Calu3 (cell line): Measurements from ENCODE around the gene CLEC4M. TPM values are rescaled to one million over a fixed set of nuclear protein-coding genes. Genes with fewer than 3 reads are reported as not detected.
"Not testable (repeated sequence)": the region's sequence is repeated elsewhere in the genome, so short reads cannot be mapped to it uniquely, and the experiment has no call there.

Experiments
- BruUV-seq: library from RNA; stranded (reverse); fragments of 400-500 nt; replicated peaks from 2 replicates; lab custom pipeline; 2021; lab: Mats Ljungman, UMichigan
- CTCF ChIA-PET: fragments of 300-600 bp; sonication (Branson Sonifier 250); formaldehyde crosslinking; loops from one replicate; lab custom pipeline; 2022; ENCODE audit warnings: antibody characterized with exemption; lab: Charles Lee
- DNase-seq: peaks from one replicate; pipeline ENCODE4 v3.0.0; 2022
- H3K27ac Mint-ChIP-seq: one replicate; pipeline ENCODE4 v1.8.0; 2022; ENCODE audit warnings: mixed read lengths; ENCODE audit not compliant: unreplicated experiment
- H3K27me3 Mint-ChIP-seq: one replicate; pipeline ENCODE4 v1.8.0; 2022; ENCODE audit warnings: mixed read lengths; ENCODE audit not compliant: unreplicated experiment
- H3K36me3 Mint-ChIP-seq: one replicate; pipeline ENCODE4 v1.8.0; 2022; ENCODE audit warnings: mild to moderate bottlenecking, moderate library complexity, mixed read lengths; ENCODE audit not compliant: insufficient read depth, unreplicated experiment
- H3K4me1 Mint-ChIP-seq: one replicate; pipeline ENCODE4 v1.8.0; 2022; ENCODE audit warnings: mild to moderate bottlenecking, low read depth, mixed read lengths; ENCODE audit not compliant: unreplicated experiment
- H3K4me3 Mint-ChIP-seq: one replicate; pipeline ENCODE4 v1.8.0; 2022; ENCODE audit warnings: mild to moderate bottlenecking, low read depth, moderate library complexity, mixed read lengths; ENCODE audit not compliant: unreplicated experiment
- H3K9me3 Mint-ChIP-seq: one replicate; pipeline ENCODE4 v1.8.0; 2022; ENCODE audit warnings: low read depth, mixed read lengths; ENCODE audit not compliant: unreplicated experiment
- intact Hi-C: fragments of 100-400 bp; cut with micrococcal nuclease; formaldehyde crosslinking; loops from one replicate; pipeline ENCODE4 v1.10.0; 2022; ENCODE audit not compliant: unreplicated experiment
- total RNA-seq: library from RNA; stranded (reverse); gene quantifications from 2 replicates; pipeline ENCODE4 v1.2.3, GENCODE V29; 2022
- TF ChIP-seq, protein P1 (sequence below): fragments of 200-600 bp; IDR thresholded peaks from one replicate; pipeline ENCODE4 v1.8.0; 2022; ENCODE audit warnings: antibody characterized with exemption; ENCODE audit not compliant: unreplicated experiment

CLEC4M gene
- total RNA-seq, 1 experiment from 2014 or later: not detected

DNA sequence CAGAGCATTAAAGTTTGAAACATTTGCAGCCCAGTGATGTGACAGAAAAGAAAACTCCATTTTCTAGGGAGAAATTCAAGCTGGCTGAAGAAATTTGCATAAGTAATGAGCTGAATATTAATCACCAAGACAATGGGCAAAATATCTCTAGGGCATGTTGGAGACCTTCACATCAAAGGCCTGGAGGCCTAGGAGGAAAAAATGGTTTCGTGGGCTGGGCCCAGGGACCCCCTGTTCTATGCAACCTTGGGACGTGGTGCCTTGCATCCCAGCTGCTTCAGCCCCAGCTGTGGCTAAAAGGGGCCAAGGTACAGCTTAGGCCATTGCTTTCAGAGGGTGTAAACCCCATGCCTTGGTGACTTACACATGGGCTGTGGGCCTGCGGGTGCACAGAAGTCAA, 5.7 kb upstream of the CLEC4M start:
- TF ChIP-seq, protein P1, sequence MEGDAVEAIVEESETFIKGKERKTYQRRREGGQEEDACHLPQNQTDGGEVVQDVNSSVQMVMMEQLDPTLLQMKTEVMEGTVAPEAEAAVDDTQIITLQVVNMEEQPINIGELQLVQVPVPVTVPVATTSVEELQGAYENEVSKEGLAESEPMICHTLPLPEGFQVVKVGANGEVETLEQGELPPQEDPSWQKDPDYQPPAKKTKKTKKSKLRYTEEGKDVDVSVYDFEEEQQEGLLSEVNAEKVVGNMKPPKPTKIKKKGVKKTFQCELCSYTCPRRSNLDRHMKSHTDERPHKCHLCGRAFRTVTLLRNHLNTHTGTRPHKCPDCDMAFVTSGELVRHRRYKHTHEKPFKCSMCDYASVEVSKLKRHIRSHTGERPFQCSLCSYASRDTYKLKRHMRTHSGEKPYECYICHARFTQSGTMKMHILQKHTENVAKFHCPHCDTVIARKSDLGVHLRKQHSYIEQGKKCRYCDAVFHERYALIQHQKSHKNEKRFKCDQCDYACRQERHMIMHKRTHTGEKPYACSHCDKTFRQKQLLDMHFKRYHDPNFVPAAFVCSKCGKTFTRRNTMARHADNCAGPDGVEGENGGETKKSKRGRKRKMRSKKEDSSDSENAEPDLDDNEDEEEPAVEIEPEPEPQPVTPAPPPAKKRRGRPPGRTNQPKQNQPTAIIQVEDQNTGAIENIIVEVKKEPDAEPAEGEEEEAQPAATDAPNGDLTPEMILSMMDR: no peak
- intact Hi-C loops: no loop called here
- CTCF ChIA-PET: no interaction called here
- no peak overlapping the region for H3K27ac Mint-ChIP-seq
- peaks cover 31% of the 10 kb centered on the region for H3K27me3 Mint-ChIP-seq
- no peaks in the 10 kb centered on the region for H3K4me1 Mint-ChIP-seq
- BruUV-seq: no TSS peak
- peaks cover 9% of the 10 kb centered on the region for H3K9me3 Mint-ChIP-seq
- no peak overlapping the region for H3K4me3 Mint-ChIP-seq
- DNase-seq: no peak
- no peaks in the 10 kb centered on the region for H3K36me3 Mint-ChIP-seq

DNA sequence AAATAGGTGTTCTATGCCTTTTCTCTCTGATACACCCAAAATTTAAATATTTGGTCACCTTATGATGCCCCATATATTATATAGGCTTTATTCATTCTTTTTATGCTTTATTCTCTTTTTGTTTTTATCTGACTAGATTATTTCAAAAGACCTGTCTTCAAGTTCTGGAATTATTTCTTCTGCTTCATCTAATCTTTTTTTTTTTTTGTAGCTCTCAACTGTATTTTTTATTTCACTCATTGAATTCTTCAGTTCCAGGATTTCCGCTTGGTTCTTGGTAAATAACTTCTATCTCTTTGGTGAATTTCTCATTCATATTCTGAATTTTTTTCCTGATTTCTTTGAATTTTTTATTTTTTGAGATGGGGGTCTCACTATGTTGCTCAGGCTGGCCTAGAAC, 3.9 kb upstream of the CLEC4M start:
- intact Hi-C loops: no loop called here
- Mint-ChIP-seq H3K36me3 (no peaks in the 10 kb centered on the region), H3K4me3 (no peak overlapping the region), H3K9me3 (peaks cover 9% of the 10 kb centered on the region), H3K27me3 (peaks cover 46% of the 10 kb centered on the region), H3K27ac (no peak overlapping the region), H3K4me1 (no peaks in the 10 kb centered on the region)
- TF ChIP-seq, protein P1: no peak
- CTCF ChIA-PET: no interaction called here
- DNase-seq: no peak
- BruUV-seq: no TSS peak

DNA sequence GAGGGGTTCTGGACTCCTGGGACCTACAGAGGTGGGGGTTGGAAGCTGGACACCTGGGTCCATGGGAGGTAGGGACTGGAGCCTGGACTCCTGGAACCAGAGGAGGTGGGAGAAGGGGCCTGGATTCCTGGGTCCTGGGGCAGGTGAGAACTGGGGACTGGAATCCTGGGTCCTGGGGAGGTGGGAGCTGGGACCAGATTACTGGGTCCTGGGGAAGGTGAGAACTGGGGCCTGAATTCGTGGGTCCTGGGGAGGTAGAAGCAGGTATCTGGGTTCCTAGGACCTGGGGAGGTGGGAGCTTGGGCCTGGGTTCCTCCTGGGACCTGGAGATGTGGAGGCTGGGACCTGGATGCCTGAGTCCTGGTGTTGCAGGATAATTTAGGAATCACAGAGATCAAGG, 653 bp downstream of the CLEC4M start:
- no peak overlapping the region for H3K27ac Mint-ChIP-seq
- H3K9me3 Mint-ChIP-seq: peaks cover 4% of the 10 kb centered on the region
- TF ChIP-seq, protein P1: no peak
- BruUV-seq: no TSS peak
- intact Hi-C loops: no loop called here
- no peaks in the 10 kb centered on the region for H3K4me1 Mint-ChIP-seq
- peaks cover 51% of the 10 kb centered on the region for H3K27me3 Mint-ChIP-seq
- CTCF ChIA-PET: interaction anchor here (0.6 kb wide), 1 partner anchor 67 kb away, joined by 3 read pairs; no protein-coding TSS in a partner anchor
- DNase-seq: no peak
- no peaks in the 10 kb centered on the region for H3K36me3 Mint-ChIP-seq
- no peak overlapping the region for H3K4me3 Mint-ChIP-seq

DNA sequence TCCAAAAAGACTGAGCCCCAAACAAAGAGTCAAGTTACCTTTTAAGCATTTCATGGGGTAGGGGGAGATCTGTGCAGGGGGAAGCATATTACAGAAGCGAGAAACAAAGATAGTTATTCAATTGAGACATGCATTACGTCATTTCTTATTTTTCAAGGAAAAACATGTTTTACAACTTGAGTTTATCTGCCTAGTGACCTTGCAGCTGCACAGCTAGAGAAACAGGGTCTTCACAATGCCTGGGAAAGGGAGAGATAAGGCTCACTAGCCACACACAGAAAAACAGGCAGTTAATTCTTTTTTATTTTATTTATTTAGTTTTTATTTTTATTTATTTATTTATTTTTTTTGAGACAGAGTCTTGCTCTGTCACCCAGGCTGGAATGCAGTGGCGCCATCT, 1.1 kb downstream of the CLEC4M start:
- H3K9me3 Mint-ChIP-seq, CTCF ChIA-PET, H3K27ac Mint-ChIP-seq, BruUV-seq, H3K4me1 Mint-ChIP-seq, intact Hi-C loops, H3K36me3 Mint-ChIP-seq, H3K4me3 Mint-ChIP-seq, DNase-seq: not testable (repeated sequence)
- peaks cover 56% of the 10 kb centered on the region for H3K27me3 Mint-ChIP-seq

DNA sequence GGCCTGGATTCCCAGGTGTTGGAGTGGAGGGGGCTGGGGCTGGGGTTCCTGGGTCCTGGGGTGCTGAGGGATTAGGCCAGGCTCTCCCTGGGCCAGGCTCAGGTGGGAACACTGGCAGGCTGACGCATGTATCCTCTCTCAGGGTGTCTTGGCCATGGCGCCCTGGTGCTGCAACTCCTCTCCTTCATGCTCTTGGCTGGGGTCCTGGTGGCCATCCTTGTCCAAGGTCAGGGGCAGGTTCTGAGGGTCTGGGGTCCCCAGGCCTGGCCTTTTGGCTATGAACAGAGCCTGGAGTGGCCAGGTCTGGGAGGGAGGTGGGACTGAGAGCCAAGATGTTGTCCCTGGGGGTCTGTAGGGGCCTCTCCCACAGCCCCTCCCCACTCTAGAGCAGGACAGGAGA, 2.0 kb downstream of the CLEC4M start:
- H3K27ac Mint-ChIP-seq, intact Hi-C loops, H3K4me1 Mint-ChIP-seq, BruUV-seq, H3K4me3 Mint-ChIP-seq, DNase-seq, H3K36me3 Mint-ChIP-seq, CTCF ChIA-PET, H3K9me3 Mint-ChIP-seq: not testable (repeated sequence)
- H3K27me3 Mint-ChIP-seq: peaks cover 64% of the 10 kb centered on the region
